ENCODE measurements around the gene DIAPH1. TPM values are rescaled to one million over a fixed set of nuclear protein-coding genes. Genes with fewer than 3 reads are reported as not detected.

The DIAPH1 gene
- total RNA-seq, 4 donors from 2014 or later: 63.0 to 157 (median 124) TPM

GRCh38 chr5:141513627-141514329 is 105.0 kb downstream of the DIAPH1 start:
- Histone ChIP-seq H3K4me3 (peak overlapping the region; percentile 42 to 76 (median 64)), H3K9me3 (no peaks in the 10 kb centered on the region), H3K27ac (peak overlapping the region; percentile 86 to 95 (median 94)), H3K4me1 (peaks cover 21 to 87% (median 55%) of the 10 kb centered on the region in 3 donors), H3K27me3 (no peaks in the 10 kb centered on the region), H3K36me3 (peaks cover 0 to 62% (median 8%) of the 10 kb centered on the region in 3 donors)
- no peak for TF ChIP-seq POLR2A (IDR thresholded peaks at IDR 0.05)
- 1 to 7% methylated on average over 8 to 21 of the region's 29 CpGs for WGBS, 2 donors
- intact Hi-C loops (cut with DNase I): loop anchor here (5.0 kb wide), 1 partner anchor 36 kb away; the partner anchor contains the start of gene PCDHGC3
- no peak for DNase-seq

DNA sequence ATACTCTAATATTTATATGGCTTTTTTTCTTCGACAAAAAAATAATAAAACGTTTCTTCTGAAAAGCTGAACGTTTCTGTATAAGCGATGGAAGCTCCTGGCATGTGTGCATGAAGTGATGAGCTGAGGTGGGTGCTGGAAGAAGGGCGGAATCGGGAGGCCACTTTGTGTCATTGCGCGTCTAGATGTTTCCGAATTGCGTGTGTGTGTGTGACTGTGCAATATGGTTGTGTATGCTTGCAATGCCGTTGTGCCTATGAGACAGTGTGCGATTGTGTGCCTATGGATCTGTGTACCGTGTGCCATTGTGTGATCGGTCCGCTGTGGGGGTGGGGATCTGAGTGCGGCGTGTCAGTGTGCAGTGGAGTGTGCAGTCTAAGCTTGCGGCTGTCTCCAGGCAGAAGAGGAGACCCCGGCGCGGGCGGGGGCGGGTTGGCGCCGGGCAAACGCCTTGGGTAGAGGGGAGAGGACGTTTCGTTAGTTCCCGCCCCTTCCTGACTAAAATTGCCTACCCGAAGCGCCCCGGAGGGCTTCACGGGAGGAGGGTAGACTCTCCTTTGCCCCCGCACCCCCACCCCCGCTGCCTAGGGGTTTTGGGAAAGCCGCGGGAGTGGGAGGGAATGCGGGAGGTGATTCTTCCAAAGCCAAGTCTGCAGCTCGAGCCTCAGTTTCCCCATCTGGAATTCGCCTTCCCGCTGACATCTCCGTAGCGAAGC is 105.7 kb downstream of the DIAPH1 start:
- intact Hi-C loops (cut with DNase I): loop anchor here (5.0 kb wide), 1 partner anchor 36 kb away; the partner anchor contains the start of gene PCDHGC3
- H3K9me3 ChIP-seq: no peaks in the 10 kb centered on the region
- H3K4me1 ChIP-seq: peaks cover 21 to 87% (median 52%) of the 10 kb centered on the region in 3 donors
- WGBS, 2 donors: 0% methylated on average over 3 to 18 of the region's 43 CpGs
- peak overlapping the region; percentile 42 to 76 (median 64) for H3K4me3 ChIP-seq
- no peaks in the 10 kb centered on the region for H3K27me3 ChIP-seq
- peak overlapping the region; percentile 86 to 95 (median 94) for H3K27ac ChIP-seq
- DNase-seq: no peak
- peaks cover 0 to 62% (median 8%) of the 10 kb centered on the region in 3 donors for H3K36me3 ChIP-seq
- TF ChIP-seq, protein P1, sequence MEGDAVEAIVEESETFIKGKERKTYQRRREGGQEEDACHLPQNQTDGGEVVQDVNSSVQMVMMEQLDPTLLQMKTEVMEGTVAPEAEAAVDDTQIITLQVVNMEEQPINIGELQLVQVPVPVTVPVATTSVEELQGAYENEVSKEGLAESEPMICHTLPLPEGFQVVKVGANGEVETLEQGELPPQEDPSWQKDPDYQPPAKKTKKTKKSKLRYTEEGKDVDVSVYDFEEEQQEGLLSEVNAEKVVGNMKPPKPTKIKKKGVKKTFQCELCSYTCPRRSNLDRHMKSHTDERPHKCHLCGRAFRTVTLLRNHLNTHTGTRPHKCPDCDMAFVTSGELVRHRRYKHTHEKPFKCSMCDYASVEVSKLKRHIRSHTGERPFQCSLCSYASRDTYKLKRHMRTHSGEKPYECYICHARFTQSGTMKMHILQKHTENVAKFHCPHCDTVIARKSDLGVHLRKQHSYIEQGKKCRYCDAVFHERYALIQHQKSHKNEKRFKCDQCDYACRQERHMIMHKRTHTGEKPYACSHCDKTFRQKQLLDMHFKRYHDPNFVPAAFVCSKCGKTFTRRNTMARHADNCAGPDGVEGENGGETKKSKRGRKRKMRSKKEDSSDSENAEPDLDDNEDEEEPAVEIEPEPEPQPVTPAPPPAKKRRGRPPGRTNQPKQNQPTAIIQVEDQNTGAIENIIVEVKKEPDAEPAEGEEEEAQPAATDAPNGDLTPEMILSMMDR (IDR thresholded peaks at IDR 0.05): no peak
- no peak for TF ChIP-seq POLR2A (IDR thresholded peaks at IDR 0.05)

DNA sequence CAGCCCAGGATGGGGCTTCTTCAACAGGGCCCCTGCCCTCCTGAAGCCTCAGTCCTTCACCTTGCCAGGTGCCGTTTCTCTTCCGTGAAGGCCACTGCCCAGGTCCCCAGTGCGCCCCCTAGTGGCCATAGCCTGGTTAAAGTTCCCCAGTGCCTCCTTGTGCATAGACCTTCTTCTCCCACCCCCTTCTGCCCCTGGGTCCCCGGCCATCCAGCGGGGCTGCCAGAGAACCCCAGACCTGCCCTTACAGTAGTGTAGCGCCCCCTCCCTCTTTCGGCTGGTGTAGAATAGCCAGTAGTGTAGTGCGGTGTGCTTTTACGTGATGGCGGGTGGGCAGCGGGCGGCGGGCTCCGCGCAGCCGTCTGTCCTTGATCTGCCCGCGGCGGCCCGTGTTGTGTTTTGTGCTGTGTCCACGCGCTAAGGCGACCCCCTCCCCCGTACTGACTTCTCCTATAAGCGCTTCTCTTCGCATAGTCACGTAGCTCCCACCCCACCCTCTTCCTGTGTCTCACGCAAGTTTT is 106.3 kb downstream of the DIAPH1 start:
- Histone ChIP-seq H3K27me3 (no peaks in the 10 kb centered on the region), H3K36me3 (peaks cover 0 to 62% (median 8%) of the 10 kb centered on the region in 3 donors), H3K4me1 (peaks cover 21 to 87% (median 54%) of the 10 kb centered on the region in 3 donors), H3K27ac (peak overlapping the region; percentile 86 to 95 (median 94)), H3K9me3 (no peaks in the 10 kb centered on the region), H3K4me3 (peak overlapping the region; percentile 42 to 76 (median 64))
- WGBS, 2 donors: 2 to 6% methylated on average over 22 to 26 of the region's 28 CpGs
- intact Hi-C loops (cut with DNase I): loop anchor here (5.0 kb wide), 1 partner anchor 35 kb away; the partner anchor contains the start of gene PCDHGC3
- no peak for DNase-seq
- TF ChIP-seq POLR2A (IDR thresholded peaks at IDR 0.05): no peak
- TF ChIP-seq, protein P1 (IDR thresholded peaks at IDR 0.05): peak; percentile 72 to 87 (median 83)

DNA sequence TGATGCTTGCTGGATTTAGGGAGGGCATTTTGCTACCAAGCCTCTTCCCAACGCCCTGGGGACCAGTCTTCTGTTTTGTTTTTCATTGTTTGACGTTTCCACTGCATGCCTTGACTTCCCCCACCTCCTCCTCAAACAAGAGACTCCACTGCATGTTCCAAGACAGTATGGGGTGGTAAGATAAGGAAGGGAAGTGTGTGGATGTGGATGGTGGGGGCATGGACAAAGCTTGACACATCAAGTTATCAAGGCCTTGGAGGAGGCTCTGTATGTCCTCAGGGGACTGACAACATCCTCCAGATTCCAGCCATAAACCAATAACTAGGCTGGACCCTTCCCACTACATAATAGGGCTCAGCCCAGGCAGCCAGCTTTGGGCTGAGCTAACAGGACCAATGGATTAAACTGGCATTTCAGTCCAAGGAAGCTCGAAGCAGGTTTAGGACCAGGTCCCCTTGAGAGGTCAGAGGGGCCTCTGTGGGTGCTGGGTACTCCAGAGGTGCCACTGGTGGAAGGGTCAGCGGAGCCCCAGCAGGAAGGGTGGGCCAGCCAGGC is 107.0 kb downstream of the DIAPH1 start:
- Histone ChIP-seq H3K36me3 (peaks cover 0 to 62% (median 5%) of the 10 kb centered on the region in 3 donors), H3K27me3 (no peaks in the 10 kb centered on the region), H3K4me1 (peaks cover 21 to 87% (median 59%) of the 10 kb centered on the region in 3 donors), H3K4me3 (peak overlapping the region in 2 of 4 donors; percentile 66 to 76), H3K27ac (peak overlapping the region; percentile 86 to 95 (median 94)), H3K9me3 (no peaks in the 10 kb centered on the region)
- intact Hi-C loops (cut with DNase I): loop anchor here (5.0 kb wide), 1 partner anchor 35 kb away; the partner anchor contains the start of gene PCDHGC3
- WGBS, 2 donors: 31 to 60% methylated on average over 2 to 3 of the region's 4 CpGs
- no peak for DNase-seq
- TF ChIP-seq, protein P1 (IDR thresholded peaks at IDR 0.05): no peak
- no peak for TF ChIP-seq POLR2A (IDR thresholded peaks at IDR 0.05)
